Activated CD8-positive, alpha-beta memory T cell treated with anti-CD3 and anti-CD28 coated beads, Interleukin-2, amount 50 U/mL, for 1 hour (primary cell): Measurements from ENCODE around the gene AMDHD2.

ENCODE experiments used
- DNase-seq: peaks from one replicate; pipeline ENCODE4 v3.0.0-alpha.2; 2020; ENCODE audit errors: extremely low read depth

Gene AMDHD2

DNA sequence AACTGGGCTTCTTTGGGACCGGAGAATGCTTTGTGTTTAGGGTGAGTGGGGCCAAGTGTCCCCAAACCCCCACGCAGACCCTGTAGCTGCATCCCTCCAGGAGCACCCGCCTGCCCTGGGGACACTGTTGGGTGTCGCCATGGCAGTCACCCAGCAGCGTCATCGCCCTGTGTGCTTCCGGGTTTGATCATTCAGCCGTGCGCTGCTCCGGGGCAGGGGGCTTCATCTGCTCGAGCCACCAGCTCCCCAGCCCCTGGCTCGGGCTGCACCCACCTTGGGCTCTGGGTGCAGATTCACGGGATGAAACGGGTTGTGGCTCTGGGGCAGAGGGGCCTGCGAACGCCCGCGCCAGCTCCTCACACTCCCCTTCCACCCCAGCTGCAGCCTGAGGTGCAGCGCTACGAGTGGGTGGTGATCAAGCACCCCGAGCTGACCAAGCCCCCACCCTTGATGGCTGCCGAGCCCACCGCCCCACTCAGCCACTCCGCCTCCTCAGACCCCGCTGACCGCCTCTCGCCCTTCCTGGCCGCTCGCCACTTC, 20.2 kb upstream of the AMDHD2 start:
- DNase-seq = no peak

DNA sequence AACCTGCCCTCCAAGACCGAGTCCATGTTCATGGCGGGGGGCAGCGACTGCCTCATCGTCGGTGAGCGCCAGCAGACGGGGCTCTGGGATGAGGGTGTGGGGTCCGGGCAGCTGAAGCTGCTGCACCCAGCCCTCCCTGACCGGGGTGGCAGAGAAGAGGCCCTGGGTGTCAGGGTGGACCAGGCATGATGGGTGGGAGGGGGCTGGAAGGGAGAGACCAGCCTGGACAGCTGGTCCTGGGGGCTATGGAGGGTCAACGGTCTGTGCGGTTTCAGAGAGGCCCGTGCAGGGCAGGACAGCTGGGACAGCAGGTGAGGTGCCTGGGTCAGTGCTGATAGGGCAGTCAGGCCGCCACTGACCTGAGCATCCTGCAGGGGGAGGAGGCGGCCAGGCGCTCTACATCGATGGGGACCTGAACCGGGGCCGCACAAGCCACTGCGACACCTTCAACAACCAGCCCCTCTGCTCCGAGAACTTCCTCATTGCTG, 19.7 kb upstream of the AMDHD2 start:
- DNase-seq = no peak

DNA sequence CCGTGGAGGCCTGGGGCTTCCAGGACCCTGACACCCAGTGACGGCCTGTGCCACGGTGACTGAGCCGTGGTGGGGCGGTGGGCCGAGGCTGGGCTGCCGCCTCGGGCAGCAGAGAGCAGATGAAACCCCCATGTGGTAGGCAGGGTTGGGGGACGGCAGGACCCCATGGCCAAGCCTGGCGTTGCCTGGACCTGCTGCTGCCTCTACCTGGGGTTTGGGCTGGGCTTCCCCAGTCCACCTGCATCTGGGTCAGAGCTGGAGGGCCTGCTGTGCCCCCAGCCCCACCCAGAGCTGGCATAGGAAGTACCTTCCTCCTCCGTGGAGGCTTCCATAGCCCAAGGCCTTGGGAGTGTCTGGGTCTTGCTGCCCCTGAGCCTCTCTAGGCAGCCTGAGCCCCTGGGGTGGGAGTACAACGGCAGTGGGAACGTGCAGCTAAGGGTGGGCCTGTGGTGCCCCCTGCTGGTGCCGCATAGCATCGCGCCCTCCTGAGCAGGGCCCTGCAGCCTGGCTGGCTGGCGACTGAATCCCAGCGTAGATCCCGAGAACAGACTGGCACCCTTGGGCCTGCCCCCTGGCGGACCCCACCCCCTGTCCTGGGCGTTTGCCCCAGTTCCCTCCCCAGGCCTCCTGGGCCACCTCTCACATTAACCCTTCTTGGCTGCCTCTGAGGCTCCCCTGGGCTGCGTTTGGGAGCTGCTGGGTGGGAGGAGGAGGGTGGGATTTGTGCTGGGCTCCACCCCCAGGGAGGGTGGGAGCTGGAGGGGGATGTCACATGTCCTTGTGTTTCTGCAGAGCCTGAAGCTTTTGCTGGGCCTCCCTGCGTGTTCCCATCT, 19.0 kb upstream of the AMDHD2 start:
- DNase-seq = no peak

DNA sequence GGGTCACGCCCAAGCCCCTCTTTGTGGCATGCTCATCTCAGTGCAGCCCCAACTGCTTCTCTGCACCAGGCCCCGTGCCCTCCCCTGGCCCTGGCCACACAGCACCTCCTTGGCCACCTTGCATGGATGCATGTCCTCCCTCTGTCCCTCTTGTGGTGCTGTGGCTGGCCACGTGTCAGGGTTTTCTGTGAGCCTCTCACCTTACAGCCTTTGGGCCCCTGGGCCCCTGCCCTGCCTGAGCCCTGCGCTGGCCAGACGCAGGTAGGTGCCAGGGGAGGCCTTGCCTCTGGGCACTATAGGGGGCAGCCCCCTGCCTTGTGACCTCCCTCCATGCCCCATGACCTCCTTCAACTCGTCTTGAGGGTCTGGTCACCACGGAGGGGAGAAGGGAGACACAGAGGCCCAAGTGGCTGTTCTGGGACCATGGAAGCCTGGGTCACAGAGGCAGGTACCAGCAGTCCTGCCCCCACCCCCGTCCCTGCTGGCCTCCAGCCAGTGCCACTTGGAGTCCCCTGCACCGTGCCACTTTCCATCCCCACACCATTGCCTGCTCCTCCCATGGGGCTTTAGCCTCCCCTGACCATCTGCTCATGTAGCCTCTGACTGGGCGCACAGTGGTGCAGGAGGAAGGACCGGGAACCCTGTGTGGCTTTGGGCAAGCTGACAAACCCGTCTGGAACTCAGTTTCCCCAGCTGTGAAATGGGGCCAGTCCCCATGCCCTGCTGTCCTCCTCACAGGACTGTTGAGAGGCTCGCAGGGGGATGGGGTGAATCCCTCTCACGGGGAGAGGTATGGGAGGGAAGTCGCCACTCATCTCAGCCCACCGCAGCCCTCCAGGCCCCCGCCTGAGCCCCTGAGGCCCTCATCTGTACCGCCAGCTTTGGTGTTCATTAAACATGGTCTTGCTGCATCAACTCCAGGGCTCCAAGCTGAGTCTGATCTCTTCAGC, 17.9 kb upstream of the AMDHD2 start:
- DNase-seq = no peak

DNA sequence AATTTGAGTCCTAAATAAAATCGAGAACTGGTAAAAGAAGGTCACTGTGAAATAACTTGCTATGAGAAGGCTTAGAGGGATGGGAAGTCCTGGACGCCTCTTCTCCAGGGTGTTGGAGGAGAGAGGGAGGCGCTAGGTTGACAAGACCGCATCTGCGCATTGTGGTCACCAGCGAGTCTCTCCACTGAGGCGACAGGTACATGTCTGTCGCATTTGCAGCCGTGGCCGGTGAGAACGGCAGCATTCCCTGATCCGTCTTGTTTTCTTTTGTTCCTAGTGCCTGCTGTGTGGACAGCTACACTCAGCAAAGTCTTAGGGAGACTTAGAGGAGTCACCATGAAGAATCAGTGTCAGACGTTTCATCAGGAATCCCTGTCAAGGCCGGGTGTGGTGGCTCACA, 14.5 kb upstream of the AMDHD2 start:
- DNase-seq = no peak

DNA sequence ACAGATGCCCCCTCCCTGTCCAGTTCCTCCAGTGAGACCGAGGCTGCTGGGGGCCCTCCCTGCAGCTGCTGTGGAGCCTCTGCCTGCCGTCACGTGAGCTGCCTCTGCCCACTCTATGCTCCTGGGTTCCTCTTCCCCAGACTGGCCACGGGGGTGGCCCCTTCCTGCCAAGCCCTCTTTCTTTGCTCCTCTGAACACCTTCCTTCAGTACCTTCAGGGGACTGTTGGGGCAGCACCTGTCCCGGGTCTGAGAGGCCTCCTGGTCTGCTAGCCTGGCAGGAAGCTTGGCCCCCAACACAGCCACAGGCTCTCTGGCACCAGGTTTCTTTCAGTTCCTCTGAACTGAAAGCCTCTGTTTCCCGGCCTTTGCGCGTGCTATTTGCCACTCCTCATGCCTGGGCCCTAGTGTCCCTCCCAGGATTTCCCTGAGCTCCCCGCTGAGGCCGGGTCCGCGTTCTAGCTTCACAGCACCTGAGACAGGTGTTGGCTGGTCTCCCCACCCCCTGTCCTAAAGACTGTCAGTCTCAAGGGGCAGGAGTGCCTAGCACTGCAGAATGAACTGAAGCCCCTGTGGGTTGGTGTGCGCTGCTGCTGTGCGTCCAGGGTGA, 13.0 kb upstream of the AMDHD2 start:
- DNase-seq = no peak

DNA sequence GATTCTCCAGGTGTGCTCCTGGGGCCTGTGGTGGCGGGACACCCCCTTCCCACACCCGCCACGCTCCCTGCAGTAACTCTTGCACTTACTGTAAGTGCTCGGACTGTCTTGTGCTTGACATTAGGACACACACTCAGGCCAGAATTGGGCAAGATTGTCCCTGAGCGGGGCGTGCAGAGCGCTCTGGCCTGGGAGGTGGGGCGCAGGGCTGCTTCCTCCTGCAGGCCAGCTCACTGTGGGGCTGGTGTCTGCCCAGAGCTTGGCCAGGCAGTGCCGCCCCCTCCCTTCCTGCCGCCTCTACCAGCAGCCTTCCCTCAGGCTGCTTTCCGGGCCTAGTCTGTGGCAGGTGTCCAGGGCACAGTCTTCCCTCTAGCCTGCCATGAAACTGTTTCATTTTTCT, 12.5 kb upstream of the AMDHD2 start:
- DNase-seq = no peak

DNA sequence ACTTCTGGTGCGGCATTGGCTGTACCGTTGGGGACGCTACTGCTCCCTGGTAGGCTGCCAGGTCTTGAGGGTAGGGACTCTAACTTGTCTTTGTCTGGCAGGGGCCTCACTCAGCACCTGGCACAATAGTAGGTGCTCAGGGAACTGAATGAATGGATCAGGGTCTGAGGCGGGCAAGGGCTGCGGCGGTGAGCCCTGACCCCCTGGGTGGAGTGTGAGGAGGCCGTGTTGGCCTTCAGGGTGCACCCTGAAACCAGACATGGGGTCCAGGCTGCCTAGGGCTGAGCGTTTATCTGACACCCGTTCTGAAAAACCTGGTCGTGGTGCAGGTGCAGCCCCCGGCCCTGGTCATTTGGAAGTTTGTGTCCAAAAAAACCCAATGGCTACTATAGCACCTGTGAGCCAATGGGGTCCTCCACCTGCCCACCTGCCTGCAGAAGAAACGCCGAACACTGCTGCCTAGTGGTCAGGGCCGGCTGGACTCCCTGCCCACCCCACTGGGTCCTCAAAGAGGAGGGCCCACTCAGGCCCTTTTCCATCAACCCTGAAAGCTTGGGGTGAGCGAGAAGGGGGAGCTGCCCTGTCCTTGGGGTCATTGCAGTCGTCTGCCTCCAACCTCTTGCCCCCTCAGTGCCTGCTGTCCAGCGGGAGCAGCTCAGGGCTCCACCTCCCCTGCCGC, 11.3 kb upstream of the AMDHD2 start:
- DNase-seq = no peak

DNA sequence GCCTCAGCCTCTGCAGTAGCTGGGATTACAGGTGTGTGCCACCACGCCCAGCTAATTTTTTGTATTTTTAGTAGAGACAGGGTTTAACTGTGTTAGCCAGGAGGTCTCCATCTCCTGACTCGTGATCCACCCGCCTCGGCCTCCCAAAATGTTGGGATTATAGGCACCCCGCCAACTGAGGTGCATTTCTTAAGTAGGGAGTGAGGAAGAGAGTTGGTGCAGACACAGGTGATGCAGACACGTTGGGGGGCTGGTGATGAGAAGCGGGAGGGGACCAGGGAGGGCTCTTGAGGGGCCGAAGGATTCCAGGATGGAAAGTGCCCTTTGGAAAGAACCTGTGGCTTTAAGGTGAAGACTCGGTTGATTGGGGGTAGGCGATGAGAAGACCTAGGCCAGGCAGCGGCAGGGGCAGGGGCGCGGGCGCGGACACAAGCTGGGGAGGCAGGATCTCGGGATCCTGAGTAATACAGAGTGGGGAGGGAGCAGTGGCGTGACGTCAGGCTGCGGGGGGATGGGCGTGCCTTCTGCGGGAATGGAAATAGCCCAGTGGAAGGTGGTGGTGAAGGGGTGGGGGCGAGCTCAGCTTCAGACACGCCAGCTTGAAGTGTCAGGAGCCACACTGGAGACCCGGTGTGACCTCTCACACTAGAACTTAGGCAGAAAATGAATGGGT, 8.9 kb upstream of the AMDHD2 start:
- DNase-seq = no peak

DNA sequence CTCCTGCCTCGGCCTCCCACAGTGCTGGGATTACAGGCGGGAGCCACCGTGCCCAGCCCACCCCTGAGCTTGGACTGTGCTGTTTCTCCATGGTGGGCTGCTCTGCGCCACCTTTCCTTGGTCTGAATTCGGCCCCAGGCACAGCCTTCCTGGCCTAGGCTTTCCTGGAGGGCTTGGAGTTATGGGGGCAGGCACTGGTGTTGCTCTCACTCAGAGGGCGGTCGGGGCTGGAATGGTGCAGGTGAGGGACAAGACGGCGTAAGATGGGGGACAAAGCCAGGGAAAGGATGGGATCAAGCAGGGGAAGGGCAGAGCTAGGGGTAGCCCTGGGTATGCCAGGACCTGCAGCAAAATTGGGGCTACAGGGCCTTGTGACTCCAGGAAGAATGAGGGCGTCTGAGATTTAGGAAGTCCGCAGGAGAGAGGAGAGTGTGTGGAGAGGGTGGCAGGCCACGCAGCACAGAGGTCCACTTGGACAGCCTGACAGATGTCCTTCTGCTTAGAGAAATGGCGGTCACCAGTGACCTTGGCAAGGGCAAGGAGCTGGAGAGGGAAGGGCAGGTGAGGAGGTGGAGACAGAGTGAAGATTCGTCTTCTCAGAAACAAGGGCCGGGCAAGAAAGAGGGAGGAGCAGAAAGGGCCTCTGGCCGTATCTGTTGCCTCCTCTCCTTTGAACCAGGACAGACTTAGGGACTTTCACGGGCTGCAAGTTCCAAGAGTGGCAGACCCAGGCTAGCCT, 8.0 kb upstream of the AMDHD2 start:
- no peak for DNase-seq

DNA sequence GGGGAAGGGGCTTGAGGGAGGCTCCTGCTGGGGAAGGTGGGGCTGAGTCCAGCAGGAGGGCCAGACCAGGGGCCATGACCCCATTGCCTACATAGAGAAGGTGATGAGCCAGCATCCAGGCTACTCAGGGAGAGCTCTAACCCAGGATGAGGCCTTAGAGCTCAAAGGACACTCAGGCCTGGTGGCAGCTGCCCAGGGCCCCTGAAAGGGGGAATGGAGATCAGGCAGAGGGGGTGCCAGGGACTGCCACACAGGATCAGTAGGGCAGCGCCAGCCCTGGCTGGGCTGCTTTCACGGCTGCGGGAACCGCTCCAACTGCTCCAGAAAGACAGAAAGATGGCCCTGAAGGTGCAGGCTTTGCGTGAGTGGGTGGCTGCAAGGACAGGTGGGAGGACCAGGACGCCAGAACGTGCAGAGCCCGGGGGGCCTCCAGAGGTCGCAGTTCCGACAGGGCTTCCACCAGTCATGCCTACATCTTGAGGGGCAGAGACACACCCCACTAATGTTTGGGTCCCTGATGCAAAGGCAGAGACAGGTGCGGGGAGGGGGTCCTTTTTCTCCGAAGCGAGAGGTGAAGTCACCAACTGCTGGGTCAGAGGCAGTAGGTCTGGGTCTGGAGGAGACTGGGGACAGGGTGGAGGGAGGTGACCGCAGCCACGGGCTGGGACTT, 7.3 kb upstream of the AMDHD2 start:
- DNase-seq = no peak

DNA sequence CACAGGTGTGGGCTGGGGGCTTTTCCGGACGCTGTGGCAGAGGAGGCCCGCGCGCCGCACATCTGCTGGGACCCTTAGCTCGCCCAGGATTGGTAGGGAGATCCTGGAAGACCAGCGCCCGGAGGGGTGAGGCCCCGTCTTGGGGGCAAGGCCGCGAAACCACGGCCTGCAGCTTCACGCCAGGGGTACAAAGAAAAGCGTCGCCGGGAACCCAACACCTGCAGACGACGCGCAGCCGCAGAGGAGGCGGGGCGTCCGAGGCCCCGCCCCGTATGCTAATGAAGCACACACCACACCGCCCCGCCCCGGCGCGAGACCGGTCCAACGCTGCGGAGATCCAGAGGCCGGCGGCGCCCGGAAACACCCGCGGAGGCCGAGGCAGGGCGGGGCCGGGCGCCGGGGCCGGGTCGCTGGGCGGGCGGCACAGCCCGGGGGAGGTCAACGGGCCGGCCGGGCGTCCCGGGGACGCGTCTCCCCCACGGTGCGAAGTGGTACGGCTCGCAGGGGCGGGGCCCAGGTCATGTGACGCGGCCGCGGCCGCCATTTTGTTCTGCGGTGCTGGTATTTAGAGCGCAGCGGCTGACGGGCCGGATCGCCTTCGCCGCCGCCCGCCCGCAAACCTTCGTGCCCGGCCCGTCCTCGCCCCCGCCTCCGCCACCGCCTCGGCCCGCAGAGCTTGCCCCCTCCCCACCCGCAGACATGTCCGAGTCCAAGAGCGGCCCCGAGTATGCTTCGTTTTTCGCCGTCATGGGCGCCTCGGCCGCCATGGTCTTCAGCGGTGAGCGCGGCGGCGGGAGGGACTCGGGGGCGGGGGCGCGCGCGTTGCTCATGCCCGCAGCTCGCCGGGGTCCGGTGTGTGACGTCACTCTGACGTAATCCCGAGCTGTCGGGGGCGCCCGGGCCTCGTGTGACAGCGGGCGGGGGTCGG, 6.5 kb upstream of the AMDHD2 start, which contains the start of gene ATP6V0C:
TSS of gene ATP6V0C (plus strand) at position 548 of the 928 bp plus-strand sequence. CDS start at position 700, 152 bp downstream.
- peak; percentile 71 for DNase-seq

DNA sequence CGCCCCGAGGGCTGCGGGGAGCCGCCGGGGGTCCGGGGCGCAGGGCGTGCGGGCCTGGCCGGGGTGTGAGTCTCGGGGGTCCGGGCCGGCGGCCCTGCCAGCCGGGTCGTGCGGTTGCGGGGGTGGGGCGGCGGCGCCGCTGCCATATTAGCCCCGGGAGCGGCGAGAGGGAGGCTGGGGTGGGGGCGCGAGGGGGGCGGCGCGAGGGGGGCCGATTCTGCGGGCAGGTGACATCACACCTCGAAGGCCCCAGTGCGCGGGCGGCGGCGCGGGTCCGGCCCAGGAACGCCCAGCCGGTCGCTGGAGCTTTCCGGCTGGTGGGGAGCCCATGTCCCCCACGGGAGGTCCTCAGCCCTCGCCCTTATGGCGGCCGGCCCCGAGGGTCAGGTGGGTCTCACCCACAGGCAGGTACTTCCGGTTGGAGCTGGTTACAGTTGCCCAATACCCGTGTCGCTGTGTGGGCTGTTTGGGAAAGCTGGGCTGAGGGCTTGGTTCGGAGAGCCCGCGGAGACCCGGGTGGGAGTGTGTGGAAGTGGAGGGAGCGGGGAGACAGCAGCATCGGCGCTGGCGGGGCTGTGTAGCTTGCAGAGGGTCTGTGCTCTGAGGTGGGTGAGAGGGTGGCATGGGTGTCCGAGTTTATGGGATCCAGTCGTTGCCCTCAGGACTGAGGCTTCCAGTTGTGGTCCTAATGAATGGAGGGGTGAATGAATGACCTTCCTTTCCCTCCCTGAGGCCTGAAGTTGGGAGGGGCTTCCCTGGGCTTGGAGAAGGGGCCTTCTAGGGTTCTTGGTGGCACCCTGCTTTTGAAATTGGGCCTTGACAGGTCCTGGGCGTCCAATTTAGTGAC, 5.6 kb upstream of the AMDHD2 start:
- DNase-seq = no peak

DNA sequence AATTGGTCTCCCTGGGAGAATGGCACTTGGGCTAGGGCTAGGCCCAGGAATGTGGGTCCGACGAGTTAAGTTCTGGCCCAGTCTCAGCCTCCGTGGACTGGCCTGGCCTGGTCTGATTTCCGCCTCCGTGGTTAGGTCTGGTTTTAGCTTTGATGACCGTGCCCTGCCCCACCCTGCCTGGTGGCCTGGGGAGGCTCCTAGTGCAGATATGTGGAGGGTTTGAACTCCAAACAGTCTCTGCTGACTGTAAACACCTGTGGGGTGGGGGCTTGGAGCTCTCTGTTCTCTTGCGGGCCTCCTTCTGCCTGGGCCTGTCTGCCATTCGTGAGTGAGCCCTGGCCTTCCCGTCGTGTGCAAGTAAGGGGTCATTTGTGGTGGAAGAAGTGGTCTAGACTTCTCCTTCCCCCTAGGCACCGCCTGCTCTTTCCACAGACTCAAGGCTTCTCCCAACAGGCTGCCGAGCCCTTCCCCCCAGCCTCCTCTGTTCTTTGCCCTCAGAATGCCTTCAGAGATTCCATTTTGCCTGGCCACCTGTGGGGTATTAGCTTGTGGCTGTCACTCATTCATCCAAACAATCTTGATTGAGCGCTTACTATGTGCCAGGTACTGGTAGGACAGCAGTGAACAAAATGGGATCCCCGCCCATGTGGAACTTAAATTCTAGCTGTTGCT, 4.9 kb upstream of the AMDHD2 start:
- DNase-seq = no peak

DNA sequence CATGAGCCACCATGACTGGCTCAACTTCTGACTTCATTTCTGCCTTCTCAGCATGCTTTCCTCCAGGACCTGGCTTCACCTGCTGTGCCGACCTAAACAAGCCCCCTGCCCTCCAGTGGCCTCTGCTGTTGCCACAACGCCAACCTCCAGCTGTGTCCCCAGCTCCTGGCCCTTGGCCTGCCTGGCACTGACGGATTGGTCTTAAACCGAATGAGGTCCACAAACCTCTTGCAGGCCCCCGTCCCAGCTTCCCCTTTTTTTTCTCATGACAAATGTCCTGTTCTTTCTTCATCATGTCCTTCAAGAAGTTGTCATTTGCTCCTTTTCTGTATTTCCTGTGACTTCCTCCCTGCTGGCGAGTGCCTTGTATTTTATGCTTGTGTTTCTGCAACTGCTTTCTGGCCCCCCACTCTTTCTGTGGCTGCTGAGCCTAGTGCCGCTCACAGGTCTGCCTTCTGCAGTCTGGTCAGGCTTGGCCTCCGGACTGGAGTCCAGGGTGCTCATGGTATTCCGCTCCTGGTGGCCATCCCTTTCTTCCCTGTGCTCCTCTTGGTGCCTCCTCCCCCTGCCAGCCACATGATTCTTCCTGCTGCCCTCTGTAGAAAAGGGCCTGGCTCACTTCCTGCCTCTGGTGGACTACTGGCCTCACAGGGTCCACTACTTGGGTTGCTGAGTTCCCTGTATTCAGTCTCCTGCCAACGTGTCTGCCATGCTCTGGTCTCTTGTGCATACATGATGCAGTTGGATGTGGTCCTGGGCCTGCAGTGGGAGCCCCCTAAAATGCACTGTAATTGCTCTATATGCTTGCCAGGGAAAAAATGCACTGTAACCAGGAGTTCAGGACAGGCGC, 3.6 kb upstream of the AMDHD2 start:
- DNase-seq = no peak
